ENCODE results near the gene LRMDA. TPM values are rescaled to one million over a fixed set of nuclear protein-coding genes. Genes with fewer than 3 reads are reported as not detected.

Gene LRMDA
- total and polyA plus RNA-seq, 2 of the 8 experiments (the other 6 are each of a cell fraction or from before 2014, with no cell fraction given), result 0.86 to 2.8 TPM

DNA sequence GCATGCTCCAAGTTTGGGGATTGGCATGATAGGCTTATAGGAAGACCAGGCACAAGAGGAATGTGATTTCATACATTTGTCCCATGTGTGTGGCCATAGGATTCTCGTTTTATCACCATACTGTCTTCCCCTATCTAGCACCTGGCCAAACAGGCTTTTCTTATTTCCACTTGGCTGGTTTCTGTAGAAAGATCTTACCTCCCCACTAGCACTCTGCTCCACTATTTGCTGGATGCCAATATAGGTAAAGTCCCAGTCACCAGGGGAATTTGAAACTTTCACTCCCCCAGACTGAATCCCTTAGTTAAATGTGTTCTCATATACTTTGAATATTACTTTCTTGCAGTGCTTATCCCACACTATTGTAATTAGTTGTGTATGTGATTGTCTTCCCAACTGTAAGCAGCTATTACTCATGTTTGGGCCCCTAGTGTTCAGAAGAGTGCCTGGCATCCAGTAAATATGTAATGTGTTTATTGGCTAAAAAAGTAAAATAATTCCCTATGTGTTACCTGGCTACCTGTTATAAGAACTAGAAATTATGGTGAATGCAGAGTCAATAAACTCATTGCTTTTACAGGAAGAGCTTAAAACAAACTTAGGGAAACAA, 109.0 kb downstream of the LRMDA start:
- FAIRE-seq, result no peak

More for the DNA sequence above, 109.0 kb downstream of the LRMDA start:
- Histone ChIP-seq H3K18ac (ENCODE audit: extremely low read depth, low read length) (no peak overlapping the region), H4K5ac (ENCODE audit: insufficient read length, low read depth, low read length) (no peak overlapping the region), H2BK20ac (ENCODE audit: low read length) (no peak overlapping the region), H3K36me3 (ENCODE audit: control insufficient read depth in 2 of 4, insufficient read depth in 4 of 4, low read length in 3 of 4) (no peaks in the 10 kb centered on the region), H3K4ac (replicated peaks; ENCODE audit: insufficient read length, low read depth, low read length) (no peak overlapping the region), H2BK12ac (ENCODE audit: low read depth, low read length) (no peak overlapping the region; the same call in 1 of the 2 replicates), H3K4me2 (ENCODE audit: insufficient read depth in 1 of 2, low read depth in 2 of 2, low read length in 2 of 2) (no peak overlapping the region), H3K4me3 (ENCODE audit: extremely low read depth in 1 of 4, insufficient read depth in 2 of 4, low read depth in 3 of 4, low read length in 4 of 4) (no peak overlapping the region), H4K8ac (ENCODE audit: extremely low read depth, insufficient read depth, low read length) (no peak overlapping the region), H2BK120ac (replicated peaks; ENCODE audit: low read depth, low read length) (no peak overlapping the region), H4K20me1 (replicated peaks in 1 of 2; ENCODE audit: control insufficient read depth in 1 of 2, insufficient read depth in 2 of 2, low read length in 2 of 2) (no peaks in the 10 kb centered on the region), H2BK5ac (ENCODE audit: low read depth, low read length) (no peak overlapping the region), H3K9me3 (ENCODE audit: insufficient read depth in 2 of 2, low read depth in 1 of 2, low read length in 1 of 2) (no peaks in the 10 kb centered on the region), H2BK15ac (ENCODE audit: low read length) (no peak overlapping the region), H3K14ac (ENCODE audit: insufficient read length) (no peak overlapping the region), H2AK5ac (ENCODE audit: low read depth, low read length) (no peak overlapping the region), H3K27ac (ENCODE audit: low read depth, low read length) (no peak overlapping the region), H3K27me3 (replicated peaks in 1 of 4; ENCODE audit: control insufficient read depth in 3 of 4, extremely low read depth in 1 of 4, insufficient read depth in 3 of 4, low read length in 3 of 4) (peaks cover 0 to 2% (median 0%) of the 10 kb centered on the region in 4 experiments; a peak in 2 of 7 replicates), H3K9ac (replicated peaks in 1 of 4; ENCODE audit: extremely low read depth in 1 of 4, low read depth in 3 of 4, low read length in 3 of 4) (no peak overlapping the region), H3K4me1 (replicated peaks in 1 of 4; ENCODE audit: control insufficient read depth in 3 of 4, insufficient read depth in 4 of 4, low read length in 3 of 4) (peaks cover 1 to 22% (median 10%) of the 10 kb centered on the region in 4 experiments; a peak in 4 of 7 replicates), H2AFZ (ENCODE audit: low read length) (no peak overlapping the region), H3K56ac (replicated peaks; ENCODE audit: insufficient read length, low read depth, low read length) (no peak overlapping the region), H3K79me1 (ENCODE audit: low read depth, low read length) (no peaks in the 10 kb centered on the region), H4K91ac (replicated peaks; ENCODE audit: insufficient read length, low read length) (no peak overlapping the region), H3K79me2 (ENCODE audit: control insufficient read depth in 1 of 2, insufficient read depth in 2 of 2, low read length in 2 of 2) (no peaks in the 10 kb centered on the region), H3K23me2 (ENCODE audit: low read depth, low read length) (no peaks in the 10 kb centered on the region), H3K23ac (ENCODE audit: insufficient read length) (no peak overlapping the region)
- WGBS, 2 experiments (ENCODE audit: extremely low coverage in 1 of 2, insufficient coverage in 1 of 2, insufficient read length in 1 of 2, insufficient replicate concordance in 2 of 2, low coverage in 1 of 2, low lambda C conversion rate in 2 of 2, missing lambda C conversion rate in 1 of 2), result 78% methylated on average over 1 of the region's 1 CpG; no CpG with 5 or more reads in 1 of the 2 experiments
- CTCF ChIA-PET (ENCODE audit: partially characterized antibody), result interaction anchor here (0.5 to 1.8 kb wide), 5 partner anchors 9 to 412 kb away, joined by 3 to 4 read pairs (median 3); no protein-coding TSS in a partner anchor
- no peak for TF ChIP-seq EZH2 (IDR thresholded peaks at IDR 0.05; ENCODE audit: low read depth, low read length, severe bottlenecking)
- no peak for TF ChIP-seq JUND (IDR thresholded peaks at IDR 0.05; ENCODE audit: low read length)
- TF ChIP-seq CTCF (IDR thresholded peaks at IDR 0.05; ENCODE audit: control extremely low read depth in 1 of 3, insufficient read depth in 1 of 3, low read depth in 1 of 3, low read length in 3 of 3), result peak in 1 of 3 experiments; percentile 2; a peak in 1 of 4 replicates
- TF ChIP-seq JUN (IDR thresholded peaks at IDR 0.05; ENCODE audit: low read depth, low read length), result no peak
- TF ChIP-seq POLR2A (IDR thresholded peaks at IDR 0.05; ENCODE audit: control extremely low read depth in 1 of 2, low read depth in 2 of 2, low read length in 2 of 2), result no peak
- no peak for TF ChIP-seq TBP (IDR thresholded peaks at IDR 0.05; ENCODE audit: low read depth, low read length)
- POLR2A ChIA-PET (ENCODE audit: partially characterized antibody), result interaction anchor here (0.6 kb wide), 1 partner anchor 458 kb away, joined by 3 read pairs; no protein-coding TSS in a partner anchor
- no peak for DNase-seq (ENCODE audit: low read depth in 1 of 2, low spot score in 2 of 2)
